HG02970 (cell line): ENCODE measurements around the gene FAM3D.

Experiments
- ATAC-seq: cut with Tn5 transposase; IDR thresholded peaks from one replicate; pipeline ENCODE4 v1.9.1; 2021; ENCODE audit warnings: mild to moderate bottlenecking, moderate library complexity, moderate number of reproducible peaks; ENCODE audit not compliant: unreplicated experiment, low FRiP score

The FAM3D gene

DNA sequence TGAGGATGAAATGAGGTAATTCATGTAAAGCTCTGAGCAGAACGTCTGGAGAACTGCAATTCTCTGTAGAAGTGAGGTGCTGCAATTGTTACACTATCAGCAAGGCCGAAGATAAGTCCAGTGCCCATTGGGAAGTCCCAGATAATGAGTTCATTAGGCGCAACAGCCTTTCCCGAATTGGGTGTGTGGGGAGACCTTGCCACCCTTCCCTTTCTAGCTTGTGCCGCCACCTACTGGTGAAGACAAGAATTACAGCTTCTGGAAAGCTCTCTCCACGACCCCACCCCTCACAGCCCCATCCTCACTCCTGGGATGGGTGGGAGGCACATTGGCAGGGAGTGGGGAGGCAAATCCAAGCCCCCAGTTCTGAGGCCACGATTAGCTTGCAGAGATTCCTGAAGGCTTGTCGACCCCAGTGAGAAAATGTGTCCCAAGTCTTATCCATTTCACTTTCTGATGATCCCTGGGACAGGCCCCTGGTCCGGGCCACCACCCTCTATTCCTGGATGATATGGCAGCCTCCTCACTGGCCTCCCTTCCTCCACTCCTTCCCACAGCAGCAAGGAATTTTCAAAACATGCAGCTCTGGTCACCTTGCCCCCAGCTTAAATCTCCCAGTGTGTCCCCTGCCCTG lies 36.4 kb downstream of the FAM3D start:
- no peak for ATAC-seq

DNA sequence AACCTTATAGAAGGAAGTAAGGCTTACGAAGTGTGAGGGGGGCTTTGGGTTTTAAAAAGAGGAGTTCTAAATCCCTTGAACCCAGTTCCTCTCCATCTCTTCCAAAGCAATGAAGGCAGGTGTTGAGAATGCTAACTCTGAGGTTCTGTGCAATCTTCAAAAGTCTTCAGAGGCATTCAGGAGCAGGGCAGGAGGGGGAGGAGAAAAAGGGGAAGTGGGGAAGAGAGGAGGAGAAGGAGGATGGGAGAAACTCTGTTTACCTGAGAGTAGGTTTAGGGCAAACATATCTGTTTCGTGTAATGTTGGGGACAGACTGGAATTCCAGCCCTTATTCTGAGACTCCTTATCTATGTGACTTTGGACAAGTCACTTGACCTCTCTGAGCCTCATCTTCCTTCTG lies 36.9 kb downstream of the FAM3D start:
- no peak for ATAC-seq

DNA sequence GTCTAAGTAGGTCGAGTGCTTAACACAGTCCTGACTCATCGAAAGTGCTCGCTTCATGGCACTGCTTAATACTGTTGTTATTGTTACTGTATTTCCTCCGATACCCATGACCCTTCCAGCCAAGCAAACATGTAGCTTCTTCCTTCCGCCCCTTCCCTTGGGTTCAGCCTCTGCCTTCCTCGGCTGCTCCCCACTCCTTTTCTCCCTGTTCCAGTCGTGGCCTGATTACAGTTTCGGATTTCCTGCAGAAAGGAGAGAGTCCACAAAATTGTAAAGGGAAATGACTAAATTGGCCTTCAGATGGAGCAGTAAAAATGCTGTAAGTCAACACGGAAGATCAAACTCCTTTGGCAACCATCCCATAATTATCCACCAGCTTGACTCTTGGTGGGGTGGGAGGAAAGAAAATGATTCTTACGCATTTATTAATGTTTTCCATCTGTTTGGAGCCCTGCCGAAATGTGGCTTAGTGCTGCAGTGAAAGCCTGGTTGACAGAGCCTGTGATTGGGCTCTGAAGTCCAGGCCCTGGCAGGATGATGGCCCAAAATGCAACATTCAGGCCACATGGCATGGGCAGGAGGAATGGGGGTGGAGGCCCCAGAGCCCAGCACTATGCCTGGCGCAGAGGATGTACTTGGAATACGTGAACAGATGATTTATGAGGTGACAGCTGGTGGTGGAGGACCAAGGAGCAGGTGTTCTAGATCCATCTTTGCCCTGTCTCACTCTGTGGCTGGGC lies 37.6 kb downstream of the FAM3D start:
- no peak for ATAC-seq

DNA sequence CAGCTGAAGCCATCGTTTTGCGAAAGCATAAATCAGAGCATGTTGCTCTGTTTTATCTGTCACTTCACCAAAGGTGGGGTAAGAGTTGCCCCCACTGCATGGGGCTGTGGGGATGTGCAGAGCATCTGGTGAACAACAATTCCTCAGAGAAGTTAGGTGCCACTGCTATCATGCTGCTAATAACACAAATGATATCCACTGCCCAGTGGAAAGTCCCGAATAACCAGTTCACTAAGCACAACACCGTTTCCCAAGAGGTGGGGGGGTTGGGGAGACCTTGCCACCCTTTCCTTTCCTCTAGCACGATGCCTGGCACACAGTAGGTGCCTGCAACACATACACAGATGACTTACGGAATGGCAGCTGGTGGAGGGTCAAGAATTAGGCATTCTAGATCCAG lies 38.6 kb downstream of the FAM3D start:
- ATAC-seq: no peak

DNA sequence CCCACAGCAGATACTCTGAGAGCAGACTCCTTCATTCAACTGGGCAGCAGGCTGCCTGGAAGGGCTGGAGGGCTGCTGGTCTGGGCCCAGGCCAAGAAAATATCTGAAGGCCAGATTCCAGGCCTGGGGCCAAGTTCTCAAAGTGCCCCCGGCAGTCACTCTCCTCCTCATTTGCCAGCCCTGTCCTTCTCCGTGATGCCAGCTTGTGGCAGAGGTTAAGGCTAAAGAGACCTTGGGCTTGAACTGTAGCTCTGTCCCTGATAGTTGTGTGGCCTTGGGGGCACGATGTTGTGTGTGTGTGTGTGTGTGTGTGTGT lies 39.0 kb downstream of the FAM3D start:
- ATAC-seq: no peak

DNA sequence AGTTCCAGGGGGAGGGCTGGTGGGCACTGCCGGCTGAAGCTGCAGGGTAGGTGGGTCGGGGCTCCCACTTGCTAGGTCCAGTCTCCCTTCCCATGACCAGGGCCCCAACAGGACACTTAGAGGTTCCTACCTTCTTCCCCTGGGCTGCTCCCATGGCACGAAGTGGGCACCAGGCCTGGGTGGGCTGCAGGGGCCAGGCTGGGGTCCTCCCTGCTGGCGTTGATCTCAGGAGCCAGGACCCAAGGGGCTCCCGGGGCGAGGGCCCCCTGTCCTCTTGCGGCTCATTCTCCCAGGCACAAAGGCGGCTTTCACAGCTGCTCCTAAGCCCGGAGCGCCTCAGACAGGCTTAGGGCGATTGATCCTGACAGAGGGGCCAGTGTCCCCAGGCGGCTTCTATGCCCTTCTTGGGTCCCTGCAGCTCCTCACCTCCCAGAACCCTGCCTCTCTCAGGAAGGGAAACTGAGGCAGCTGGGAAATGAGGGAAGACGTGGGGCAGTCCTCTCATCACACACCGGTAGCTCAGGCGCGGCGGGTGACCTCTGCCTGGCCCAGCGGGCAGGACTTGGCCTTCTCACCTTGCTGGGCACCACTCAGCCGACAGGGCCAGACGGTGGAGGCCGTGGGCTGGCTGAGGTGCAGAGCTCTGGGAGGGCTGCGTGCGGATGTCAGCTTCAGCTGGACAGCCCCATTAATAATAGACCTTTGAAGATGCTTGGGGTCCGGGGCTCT lies 39.6 kb downstream of the FAM3D start:
- no peak for ATAC-seq

DNA sequence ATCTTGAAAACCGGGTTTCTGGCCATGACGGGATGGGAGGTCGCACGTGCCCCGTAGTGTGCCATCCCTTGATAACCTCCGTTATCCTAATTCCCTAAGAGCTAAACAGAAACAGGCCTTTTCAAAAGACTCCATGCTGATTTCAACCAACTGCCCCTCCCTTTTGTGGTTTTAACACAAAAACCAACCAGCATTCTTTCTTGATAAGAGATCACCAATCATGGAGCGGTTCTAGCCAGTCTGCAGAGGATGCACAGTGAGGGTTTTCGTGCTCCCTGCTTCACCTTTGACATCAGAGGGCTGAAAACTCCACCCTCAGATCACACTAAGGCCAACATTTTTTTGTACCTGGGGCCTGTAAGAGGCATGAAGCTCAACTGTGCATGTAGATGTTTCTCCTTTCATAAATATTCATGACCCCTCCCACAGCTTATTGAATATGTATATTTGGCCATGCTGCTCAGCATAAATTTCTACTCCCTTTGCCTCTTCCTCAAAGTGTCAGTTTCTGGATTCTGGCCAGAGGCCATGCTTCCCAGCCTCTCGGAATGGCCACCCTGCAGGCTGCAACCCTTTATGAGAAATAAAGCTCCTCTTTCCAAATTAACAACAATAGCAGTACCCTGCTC lies 41.3 kb downstream of the FAM3D start:
- no peak for ATAC-seq

DNA sequence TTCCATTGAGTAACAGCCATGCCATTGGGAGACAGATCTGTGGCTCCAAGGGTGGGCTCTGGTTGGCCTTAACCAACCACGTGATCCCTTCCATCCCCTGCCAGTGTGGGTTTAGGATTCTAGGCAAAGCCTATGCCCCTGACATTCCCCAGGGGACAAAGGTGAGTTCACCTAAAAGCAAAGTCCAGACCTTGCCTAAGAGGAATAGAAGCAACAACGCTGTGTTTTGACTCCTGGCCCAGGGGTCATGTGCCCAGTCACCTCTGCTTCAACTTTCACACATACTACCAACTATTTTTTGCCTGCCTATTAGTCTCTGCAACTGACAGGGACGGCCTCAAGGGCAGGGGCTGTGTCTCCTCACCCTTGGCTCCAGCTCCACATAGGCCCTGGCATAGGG lies 42.0 kb downstream of the FAM3D start:
- ATAC-seq: no peak

DNA sequence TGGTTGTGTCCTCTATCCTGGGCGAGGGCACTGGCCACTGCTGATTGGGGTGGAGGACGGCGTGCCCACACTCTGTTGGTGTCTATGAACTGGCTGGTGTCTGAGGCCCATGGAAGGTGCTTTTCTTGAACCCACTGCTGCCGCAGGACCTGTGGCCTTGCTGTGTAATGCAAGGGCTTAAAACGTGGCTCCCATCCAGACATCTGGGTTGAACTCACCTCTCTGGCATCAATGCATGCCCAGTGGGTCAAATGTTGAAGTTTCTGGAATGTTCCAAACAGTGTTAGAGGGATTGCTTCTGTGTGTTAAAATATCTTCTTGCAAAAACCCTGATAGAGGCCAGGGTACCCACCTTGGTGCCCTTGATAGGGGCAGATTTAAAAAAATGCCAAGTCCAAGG lies 42.6 kb downstream of the FAM3D start:
- ATAC-seq: no peak

DNA sequence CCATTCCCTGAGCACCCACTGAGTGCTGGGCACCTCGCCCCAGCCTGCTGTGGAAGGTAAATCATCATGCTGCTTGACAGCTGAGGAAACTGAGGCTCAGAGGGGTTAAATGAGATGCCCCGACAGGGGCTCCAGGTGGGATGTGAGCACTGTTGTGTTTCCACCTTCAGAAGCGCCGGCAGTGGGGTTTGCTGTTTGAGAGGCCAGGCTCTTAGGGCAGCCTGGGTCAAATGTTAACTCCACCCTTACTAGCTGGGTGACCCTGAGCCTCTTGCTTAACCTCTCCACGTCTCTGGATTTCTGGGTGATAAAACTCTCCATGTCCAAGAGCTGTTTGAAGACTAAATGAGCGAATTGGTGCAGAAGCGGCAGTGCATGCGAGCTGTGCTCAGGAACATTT lies 43.1 kb downstream of the FAM3D start:
- no peak for ATAC-seq

DNA sequence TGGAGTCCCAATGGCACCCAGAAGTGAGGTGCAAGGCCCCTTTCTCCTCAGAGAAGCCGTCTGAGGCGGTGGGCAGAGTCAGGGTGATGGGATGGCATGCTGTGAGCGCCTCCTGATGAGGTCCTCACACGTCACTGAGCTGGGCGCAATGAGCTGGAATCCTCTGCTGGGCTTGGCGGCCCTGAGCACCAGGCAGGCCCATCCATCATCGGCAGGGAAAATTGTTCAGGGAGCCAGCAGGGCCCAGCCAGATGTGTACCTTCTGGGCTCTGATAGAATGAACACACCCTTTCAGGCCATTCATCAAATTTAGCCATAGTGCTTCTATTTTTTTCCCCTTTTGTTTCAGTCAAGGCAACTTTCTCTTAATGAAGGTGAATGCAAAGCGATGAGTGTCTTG lies 43.7 kb downstream of the FAM3D start:
- no peak for ATAC-seq

DNA sequence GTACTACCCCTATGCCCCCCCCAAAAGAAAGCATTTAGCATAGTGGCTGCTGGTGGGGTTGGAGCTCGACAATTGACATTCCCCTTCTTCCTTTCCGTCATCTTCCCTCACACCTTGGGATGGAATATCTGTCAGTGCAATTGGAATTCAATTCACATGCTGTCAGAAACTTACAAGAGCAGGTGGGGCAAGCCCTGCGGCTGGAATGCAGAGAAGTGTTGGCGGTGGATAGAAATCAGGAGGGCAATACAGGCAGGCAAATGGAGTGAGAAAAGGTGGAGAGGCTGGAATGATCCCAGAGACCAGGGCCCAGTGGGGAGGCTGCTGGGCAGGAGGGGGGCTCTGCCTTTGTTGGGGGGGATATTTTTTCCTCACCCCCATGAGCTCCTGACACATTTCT lies 44.1 kb downstream of the FAM3D start:
- no peak for ATAC-seq

DNA sequence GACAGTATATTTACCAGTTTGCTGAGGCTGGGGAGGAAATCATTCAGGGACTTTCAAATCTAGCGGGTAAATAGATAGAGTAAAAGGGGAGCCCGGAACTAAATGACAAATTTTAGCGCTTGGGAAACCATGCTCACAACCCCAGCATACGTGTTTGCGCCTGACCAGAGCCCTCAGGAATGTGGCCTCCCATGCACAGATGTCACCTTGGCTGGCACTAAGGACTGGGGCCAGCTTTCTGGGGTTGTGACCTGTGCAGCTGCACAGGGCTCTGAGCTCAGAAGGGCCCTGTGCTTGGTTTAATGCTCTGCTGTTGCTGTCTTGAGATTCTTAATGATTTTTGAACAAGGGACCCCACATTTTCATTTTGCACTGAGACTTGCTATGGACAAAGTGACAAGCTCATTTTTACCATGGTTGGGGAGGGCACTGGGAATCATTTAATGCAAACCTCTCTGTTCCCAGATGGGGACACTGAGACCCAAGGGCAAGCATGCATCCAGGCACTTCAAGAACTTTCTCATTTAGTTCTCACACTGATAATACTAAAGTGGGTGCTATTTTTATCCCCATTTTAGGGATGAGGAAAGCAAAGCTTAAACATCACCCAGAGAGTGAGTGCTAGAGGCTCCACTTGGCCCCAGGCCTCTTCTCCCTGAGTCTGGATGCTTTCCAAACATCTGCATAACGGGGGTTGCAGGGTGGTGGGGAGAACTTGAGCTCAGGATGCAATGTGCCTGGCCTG lies 45.3 kb downstream of the FAM3D start:
- no peak for ATAC-seq

DNA sequence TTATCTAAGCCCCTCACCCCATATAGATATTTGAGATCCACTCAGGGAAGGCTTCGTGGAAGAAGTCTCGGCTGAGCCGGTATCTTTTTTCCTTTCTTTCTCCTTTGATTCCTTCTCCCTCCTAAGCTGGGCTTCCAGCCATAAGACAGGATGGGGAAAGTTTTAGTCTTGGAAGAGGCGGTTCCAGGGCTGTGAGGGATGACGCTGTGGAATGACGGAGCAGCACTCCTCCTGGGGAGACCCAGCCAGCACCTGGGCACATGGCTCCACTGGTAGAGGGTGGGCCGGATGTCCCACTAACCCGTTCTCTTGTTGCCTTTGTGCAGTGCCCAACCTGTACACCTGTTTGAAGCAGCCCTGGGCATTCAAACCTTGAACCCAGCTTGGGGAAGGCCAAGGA lies 46.2 kb downstream of the FAM3D start:
- ATAC-seq: no peak

DNA sequence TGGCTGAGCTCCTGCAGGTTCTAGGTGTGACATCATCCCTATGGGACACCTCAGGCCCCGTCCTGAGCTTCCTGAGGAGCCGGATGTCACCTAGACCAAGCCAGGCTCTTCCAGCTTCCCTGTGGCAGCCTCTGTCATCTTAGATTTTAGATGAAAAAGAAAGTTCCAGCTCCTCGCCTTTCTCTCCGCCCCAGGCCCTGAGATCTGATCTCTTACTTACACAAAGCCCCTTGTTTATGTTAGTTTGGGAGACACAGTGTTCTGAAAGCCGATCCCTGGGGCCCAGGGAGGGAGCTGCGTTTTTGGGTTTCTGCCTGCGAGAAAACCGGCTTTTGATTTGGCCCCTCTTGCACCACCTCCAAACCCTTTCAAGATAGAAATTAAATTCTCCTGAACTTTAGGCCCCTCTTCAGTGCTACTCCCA lies 49.2 kb downstream of the FAM3D start:
- no peak for ATAC-seq

DNA sequence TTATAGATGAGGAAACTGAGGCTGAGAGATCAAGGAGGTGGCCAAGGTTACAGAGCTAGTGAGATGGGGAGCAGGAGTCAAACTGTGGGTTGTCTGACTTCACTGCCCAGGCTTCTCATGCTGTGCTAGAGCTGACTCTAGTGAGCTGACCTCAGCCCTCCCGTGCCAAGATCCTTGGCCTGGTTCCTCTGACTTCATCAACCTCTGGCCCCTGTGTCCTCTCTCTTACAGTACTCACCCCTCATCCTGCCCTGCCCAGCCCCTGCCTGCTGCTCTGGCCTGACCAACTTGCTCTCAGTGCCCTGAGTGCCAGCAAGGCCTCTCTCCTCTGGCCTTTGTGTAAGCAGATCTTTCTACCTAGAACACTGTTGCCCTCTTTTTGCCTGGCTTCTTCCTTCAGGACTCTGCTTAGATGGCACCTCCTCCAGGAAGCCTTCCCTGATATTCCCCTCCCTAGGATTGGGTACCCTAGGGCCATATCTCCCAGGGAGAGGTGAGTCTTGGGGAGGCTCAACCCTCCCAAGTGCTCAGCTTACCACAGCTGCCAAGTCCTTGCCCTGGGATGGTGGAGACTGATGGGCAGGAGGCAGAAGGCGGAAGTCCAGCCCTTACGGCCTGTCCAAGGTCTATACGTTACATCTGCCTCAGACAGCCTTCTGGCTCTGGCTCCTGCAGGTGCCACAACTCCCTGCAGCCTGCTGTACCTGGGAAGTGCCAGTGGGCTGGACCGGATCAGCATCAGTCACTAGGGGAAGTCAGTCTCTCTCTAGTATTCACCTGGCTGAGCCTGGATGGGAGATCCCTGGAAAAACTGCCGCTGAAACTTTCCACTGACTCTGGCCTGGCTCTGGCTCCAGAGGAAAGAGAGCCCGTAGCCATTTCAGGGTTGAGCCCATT lies 53.1 kb downstream of the FAM3D start:
- ATAC-seq: no peak

DNA sequence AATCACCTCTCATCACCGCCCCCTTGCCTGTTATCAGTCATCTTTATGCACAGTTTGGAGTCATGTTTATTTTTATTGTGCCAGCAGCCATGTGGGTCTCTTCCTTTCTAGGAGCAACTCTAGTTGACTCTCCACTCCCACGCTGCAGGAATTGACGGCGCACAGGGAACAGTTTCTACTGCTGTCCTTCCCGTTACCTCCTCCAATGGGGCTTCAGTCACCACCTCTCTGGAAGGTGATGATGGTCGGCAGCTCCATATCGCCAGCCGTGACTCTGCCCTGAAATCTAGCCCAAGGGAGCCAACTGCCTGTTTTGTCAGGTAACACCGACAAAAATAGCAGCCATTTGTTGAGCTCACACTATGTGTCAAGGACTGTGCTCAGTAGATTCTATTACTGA lies 53.7 kb downstream of the FAM3D start:
- ATAC-seq: no peak

DNA sequence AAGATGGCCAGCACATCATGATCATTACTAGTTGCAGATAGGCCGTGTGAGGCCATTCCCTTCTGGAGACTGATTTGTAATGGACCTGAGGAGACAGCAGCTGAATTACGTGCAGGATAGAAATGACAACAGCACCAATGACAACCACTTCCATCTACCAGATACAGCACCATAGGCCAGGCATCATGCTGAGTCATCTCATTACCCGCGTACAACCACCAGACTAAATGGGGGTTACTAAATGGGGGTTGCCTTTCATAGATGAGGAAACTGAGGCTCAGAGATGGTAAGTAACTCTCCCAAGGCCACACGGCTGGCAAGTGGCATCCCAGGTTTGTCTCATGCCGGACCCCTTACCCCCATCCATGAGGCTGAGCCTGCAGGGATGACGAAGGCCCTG lies 56.6 kb downstream of the FAM3D start:
- ATAC-seq: no peak

DNA sequence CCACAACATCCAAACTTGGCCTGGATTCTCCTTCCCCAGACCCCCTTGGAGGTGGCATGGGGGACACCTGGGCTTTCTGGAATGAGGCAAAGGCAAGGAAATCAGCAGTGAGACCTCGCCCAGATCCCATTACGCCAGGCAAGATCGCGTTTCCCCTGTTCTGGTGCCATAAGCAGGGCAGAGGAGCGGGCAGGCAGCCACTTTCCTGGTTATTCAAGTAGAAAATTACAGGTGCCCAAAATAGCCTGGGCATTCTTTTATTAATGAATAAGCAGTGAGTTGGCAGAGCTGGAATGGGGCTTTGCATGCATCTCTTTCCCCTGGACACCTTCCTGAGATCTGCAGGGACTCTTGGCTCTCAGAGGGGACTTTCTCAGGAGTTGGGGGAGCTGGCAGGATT lies 57.9 kb downstream of the FAM3D start:
- no peak for ATAC-seq

DNA sequence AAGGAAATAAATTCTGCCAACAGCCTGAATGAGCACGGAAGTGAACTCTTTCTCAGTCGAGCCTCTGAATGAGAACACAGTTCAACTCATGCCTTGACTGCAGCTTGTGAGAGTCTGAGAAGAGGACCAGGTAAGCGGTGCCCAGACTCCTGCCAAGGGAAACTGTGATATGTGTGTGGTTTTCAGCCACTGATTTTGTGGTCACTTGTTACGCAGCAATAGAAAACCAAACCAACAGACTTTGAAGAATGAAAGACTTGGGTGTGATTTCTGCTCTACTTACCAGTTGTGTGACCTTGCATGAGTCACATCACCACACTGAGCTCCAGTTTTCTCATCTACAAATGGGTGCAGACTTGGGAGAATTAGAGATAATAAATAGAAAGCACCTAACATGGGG lies 58.8 kb downstream of the FAM3D start:
- ATAC-seq: no peak
